Right renal pelvis (tissue), 4 donors: ENCODE results near the gene BID. TPM values are rescaled to one million over a fixed set of nuclear protein-coding genes. Genes with fewer than 3 reads are reported as not detected.

Source experiments
- DNase-seq, 4 donors: peaks; one replicate each; pipeline ENCODE4 v3.0.0-alpha.2; 2013; ENCODE audit warnings: low read depth in 4 of 4, low spot score in 3 of 4, missing footprints in 1 of 4
- polyA plus RNA-seq, 4 donors: library from polyadenylated mRNA; unstranded; fragments of 120-200 nt; gene quantifications; one replicate each; pipeline ENCODE4 v1.2.1, GENCODE V29; 2013; ENCODE audit not compliant: insufficient read length in 4 of 4

The BID gene
- polyA plus RNA-seq: 10 to 100 TPM; 18.9 to 23.6 (median 20.2) TPM

DNA sequence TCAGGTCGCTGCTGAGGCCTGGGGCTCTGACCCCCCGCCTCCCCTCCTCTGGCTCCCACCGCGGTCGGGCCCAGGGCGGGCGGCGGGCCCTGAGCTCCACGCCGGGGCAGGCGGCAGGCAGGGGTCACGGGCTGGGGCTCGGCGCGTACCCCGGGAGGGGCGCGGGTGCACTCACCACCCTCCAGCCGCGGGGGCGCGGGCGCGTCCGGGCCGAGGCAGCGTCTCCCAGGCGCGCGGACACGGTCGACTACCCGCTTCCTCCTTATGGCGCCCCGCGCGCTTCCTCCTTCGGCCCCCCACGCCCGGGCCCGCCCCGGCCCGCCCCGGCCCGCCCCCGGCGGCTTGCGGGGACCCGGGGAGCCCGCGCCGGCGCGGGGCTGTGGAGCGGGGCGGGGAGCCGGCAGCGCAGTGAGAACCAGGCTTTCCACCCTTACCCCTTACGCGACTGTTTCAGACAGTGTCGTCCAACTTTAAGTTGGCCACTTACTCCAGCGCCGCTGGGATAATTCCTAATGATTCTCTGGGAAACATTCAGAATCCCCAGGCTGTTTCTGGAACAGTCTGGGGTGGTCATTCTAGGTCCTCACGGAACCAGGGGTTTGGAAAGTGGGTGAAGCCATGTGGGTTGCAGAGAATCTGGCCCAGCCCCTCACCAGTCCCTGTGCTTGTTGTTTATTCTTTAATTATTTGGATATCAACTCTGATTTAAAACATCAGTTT, at the start of gene BID:
TSS of gene BID (minus strand) at position 264 of the 720 bp plus-strand sequence. CDS start 24,353 bp downstream, outside the sequence.
- DNase-seq: no peak

DNA sequence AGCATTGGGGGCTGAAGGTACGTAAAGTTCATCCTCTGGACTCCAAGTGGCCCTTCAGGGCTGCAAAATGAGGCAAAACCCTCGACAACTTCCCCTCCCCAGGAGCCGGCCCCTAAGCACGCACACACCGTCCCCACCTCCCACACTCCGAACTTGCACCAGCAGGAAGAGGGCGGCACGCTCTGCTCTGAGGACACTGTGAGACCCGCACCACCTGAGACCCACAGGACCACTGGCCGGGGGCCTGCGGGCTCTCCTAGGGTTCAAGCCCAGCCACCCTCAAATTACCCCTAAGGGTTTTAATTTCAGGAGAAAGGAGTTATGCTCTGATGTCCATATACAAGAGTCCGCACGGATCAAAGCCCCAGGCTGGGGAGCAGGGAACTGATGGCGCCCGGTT, 49.7 kb upstream of the BID start:
- no peak for DNase-seq

DNA sequence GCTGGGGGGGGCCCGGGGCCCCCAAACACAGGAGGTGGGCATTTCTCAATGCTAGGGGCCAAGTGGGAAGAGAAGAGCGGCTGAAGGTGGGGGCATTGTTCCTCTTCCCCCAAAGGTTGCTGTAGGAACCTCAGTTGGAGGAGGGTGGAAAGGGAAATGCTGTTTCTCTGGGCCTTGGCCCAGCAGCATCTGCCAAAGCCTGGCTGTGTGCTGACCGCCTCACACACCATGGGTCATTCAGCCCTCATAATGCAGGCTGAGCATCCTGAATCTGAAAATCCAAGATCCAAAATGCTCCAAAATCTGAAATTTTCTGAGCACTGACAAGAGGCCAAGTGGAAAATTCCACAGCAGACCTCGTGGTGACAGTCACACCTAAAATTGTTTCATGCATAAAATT, 49.0 kb upstream of the BID start:
- no peak for DNase-seq

GRCh38 chr22:17822087-17822486, 47.8 kb upstream of the BID start:
- DNase-seq: no peak

DNA sequence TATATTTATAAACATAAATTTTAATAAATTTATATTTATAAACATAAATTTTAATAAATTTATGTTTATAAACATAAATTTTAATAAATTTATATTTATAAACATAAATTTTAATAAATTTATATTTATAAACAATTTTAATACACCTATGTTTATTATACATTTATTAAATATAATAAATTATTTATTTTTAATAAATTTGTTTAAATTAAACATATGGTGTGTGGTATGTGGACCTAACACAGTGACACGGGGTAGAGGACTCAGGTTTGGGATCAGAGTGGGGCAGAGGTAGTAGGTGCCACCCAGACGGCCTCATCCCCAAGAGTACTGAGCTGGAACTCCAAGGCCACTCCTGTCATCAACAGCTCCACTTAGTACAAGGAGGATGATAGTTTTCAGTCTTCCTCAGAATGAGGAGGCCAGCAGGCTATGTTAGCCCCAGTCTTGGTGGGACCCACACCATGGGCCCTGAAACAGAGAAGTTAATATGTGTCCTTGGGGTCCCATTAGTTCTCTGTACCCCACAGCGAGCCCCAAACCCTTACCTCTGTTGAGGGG, 46.7 kb upstream of the BID start:
- DNase-seq: no peak

DNA sequence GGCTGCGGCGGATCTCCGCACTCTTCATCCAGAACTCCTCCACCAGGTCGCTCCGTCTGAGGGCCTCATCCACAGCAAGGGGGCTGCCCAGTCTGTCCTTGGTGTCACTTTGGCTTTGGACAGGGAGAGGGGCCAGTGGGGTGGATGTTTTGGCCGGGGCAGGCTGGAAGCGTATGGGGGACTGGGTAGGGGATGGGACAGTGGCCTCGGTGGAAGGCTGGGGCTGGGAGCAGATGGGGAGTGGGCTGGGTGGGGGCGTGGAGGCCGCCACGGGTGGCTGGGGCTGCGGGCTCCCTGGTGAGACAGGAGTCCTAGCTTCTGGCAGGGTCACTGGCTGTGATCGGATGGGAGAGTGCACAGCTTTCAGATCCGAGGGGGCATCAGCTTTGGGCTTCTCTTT, 44.4 kb upstream of the BID start:
- DNase-seq: no peak

DNA sequence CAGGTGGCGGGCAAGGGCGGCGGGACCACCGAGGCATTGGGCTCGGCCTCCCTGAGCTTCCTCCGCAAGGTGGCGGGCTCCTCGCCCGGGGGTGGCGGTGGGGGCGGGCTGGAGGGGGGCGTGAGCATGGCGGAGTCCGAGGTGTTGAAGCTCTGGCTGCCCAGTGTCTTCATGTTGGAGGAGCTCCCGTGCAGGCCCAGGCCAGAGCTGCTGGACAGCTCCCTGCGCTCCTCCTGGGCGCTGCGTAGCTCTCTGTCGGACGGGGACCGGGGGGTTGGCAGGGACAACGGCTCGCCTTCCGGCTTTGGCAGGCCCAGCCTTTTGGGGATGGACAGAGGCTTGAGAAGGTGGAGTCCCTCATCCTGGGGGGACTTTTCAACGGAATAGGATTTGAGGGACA, 43.9 kb upstream of the BID start:
- no peak for DNase-seq

GRCh38 chr22:17817511-17818065, 43.3 kb upstream of the BID start:
- DNase-seq: no peak

- DNase-seq: no peak
Measured at GRCh38 chr22:17817079-17817478, 42.8 kb upstream of the BID start.

GRCh38 chr22:17816649-17817048, 42.4 kb upstream of the BID start:
- no peak for DNase-seq

GRCh38 chr22:17815703-17816254, 41.5 kb upstream of the BID start:
- DNase-seq: no peak

GRCh38 chr22:17814830-17815229, 40.6 kb upstream of the BID start:
- no peak for DNase-seq

GRCh38 chr22:17814084-17814483, 39.8 kb upstream of the BID start:
- DNase-seq: no peak

DNA sequence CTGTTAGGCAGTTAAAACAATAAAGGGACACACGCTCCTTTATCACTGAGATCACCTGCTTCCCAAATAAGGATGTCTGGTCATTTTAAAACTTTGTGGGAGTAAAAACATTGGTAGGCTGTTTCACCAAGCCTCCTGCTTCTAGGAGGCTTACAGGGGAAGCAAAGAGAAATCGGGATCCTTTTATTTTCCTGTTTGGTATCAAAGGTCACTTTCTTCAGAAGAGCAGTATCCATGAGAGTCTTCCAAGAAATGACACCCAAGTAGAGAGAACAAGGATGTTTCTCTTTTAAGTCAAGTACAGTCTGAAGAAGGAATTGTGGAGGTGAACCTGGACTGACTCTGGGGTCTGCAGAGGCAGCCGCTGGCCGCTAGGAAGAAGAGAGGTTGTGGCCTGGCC, 36.9 kb upstream of the BID start:
- DNase-seq: no peak

- DNase-seq: no peak
Measured at GRCh38 chr22:17810570-17811116, 36.4 kb upstream of the BID start.

- no peak for DNase-seq
Measured at GRCh38 chr22:17808693-17809403, 34.6 kb upstream of the BID start.

GRCh38 chr22:17807578-17808410, 33.5 kb upstream of the BID start:
- DNase-seq: no peak

DNA sequence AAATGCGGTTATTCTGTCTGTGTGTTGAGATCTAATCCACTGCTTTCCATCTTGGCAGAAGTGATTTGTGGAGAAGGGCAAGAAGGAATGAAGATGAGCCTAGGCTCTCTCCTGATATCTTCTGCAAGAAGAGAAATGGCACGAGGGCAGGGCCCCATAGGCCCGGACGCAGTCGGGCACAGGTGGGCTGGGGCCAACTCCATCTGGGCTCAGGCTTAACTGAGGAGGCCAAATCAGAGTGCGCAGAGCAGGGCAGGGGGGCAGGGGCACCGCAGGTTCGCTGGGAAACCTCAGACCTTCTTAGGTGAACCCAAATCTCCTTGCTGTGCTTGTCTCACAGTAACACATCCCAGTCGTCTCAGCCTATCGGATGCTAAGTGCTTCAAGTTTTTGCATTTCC, 32.8 kb upstream of the BID start:
- DNase-seq: no peak

DNA sequence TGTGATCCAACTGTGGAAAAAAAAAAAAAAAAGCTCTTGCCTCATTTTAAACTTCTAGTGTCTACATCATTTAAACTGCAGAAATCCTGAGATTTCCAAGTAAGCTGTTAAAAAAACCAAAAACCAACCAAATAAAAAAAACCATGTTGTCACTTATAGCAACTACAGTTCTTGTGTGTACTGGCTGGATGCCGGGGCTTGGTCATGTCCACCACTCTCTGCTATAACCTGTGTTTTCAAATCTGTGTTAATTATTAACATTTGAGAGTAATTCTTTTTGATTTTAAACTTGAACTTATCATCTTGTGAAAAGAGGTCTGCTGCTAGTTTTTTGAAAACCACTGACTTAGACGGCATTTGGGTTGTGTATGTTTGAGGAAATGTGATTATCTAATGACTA, 32.2 kb upstream of the BID start:
- no peak for DNase-seq
